Measurements from ENCODE around the gene DAGLB. TPM values are rescaled to one million over a fixed set of nuclear protein-coding genes. Genes with fewer than 3 reads are reported as not detected.

The DAGLB gene
- total and polyA plus RNA-seq, 2 of the 4 experiments (the other 2 are of a cell fraction) = 23.4 to 33.5 TPM

GRCh38 chr7:6394114-6394513, 53.6 kb downstream of the DAGLB start:
- no peak overlapping the region for H2AFZ ChIP-seq (replicated peaks; ENCODE audit: low read length, poor library complexity)
- no peak overlapping the region for H2BK15ac ChIP-seq (ENCODE audit: low read depth, low read length)
- H3K36me3 ChIP-seq (ENCODE audit: control insufficient read depth, insufficient read depth, low read length) = peaks cover 37% of the 10 kb centered on the region
- H4K91ac ChIP-seq (ENCODE audit: insufficient read depth, low read depth, low read length) = no peak overlapping the region
- H3K14ac ChIP-seq (replicated peaks; ENCODE audit: low read depth, low read length) = no peak overlapping the region
- in situ Hi-C loops (cut with MboI; ENCODE audit: low sequenced_read_pairs) = no loop called here
- no peak overlapping the region for H3K27ac ChIP-seq (ENCODE audit: insufficient read depth, low read length)
- dilution Hi-C loops (cut with HindIII; ENCODE audit: low sequenced_read_pairs, unreplicated experiment) = no loop called here
- no peak overlapping the region for H3K18ac ChIP-seq (ENCODE audit: low read depth, low read length)
- H3K4me1 ChIP-seq (ENCODE audit: control insufficient read depth, insufficient read depth, low read length) = peaks cover 16% of the 10 kb centered on the region
- H2BK120ac ChIP-seq (ENCODE audit: low read depth, low read length) = no peak overlapping the region
- WGBS, 2 experiments (ENCODE audit: extremely low coverage in 2 of 2, insufficient read length in 1 of 2) = 100% methylated on average over 2 of the region's 6 CpGs; no CpG with 5 or more reads in 1 of the 2 experiments
- H4K5ac ChIP-seq (ENCODE audit: low read depth, low read length) = no peak overlapping the region
- no peak overlapping the region for H2BK5ac ChIP-seq (ENCODE audit: low read depth, low read length, poor library complexity, severe bottlenecking)
- H3K4me2 ChIP-seq (ENCODE audit: low read depth, low read length) = no peak overlapping the region
- no peak overlapping the region for H3K23ac ChIP-seq (ENCODE audit: low read depth, low read length)
- no peak overlapping the region for H3K4ac ChIP-seq (ENCODE audit: low read depth, low read length)
- H3K56ac ChIP-seq (ENCODE audit: extremely low read depth, insufficient read depth, low read length) = no peak overlapping the region
- H2BK20ac ChIP-seq (ENCODE audit: low read depth, low read length) = no peak overlapping the region
- H3K9me3 ChIP-seq (ENCODE audit: control insufficient read depth, insufficient read depth, low read length) = no peaks in the 10 kb centered on the region
- no peak overlapping the region for H2AK5ac ChIP-seq (ENCODE audit: low read depth, low read length)
- H3K4me3 ChIP-seq (ENCODE audit: insufficient read depth, low read depth, low read length) = no peak overlapping the region
- ATAC-seq (ENCODE audit: low read depth) (no peak), DNase-seq (no peak)
- no peak overlapping the region for H4K8ac ChIP-seq (ENCODE audit: low read depth in 2 of 2, low read length in 2 of 2)
- intact Hi-C loops (cut with micrococcal nuclease) = no loop called here
- H3K79me1 ChIP-seq (ENCODE audit: low read depth in 1 of 2, low read length in 2 of 2) = peaks cover 4 to 72% of the 10 kb centered on the region in 2 experiments; a peak in 2 of 4 replicates
- no TSS peak for BruUV-seq (replicated peaks)
- H3K9ac ChIP-seq (ENCODE audit: low read depth, low read length) = no peak overlapping the region
- H4K20me1 ChIP-seq (ENCODE audit: insufficient read depth, low read length) = peaks cover 92% of the 10 kb centered on the region
- no peak for TF ChIP-seq NFE2L2 (IDR thresholded peaks at IDR 0.05; ENCODE audit: low read depth, low read length)
- TF ChIP-seq CEBPB (IDR thresholded peaks at IDR 0.05; ENCODE audit: low read depth, low read length) = peak; percentile 63
- CTCF ChIA-PET = interaction anchor here (0.5 kb wide), 1 partner anchor 18 kb away, joined by 3 read pairs; no protein-coding TSS in a partner anchor
- peaks cover 31% of the 10 kb centered on the region for H3K9me1 ChIP-seq (ENCODE audit: insufficient read depth, low read length)
- no peak overlapping the region for H2AK9ac ChIP-seq (replicated peaks; ENCODE audit: low read depth, low read length, poor library complexity)
- no peaks in the 10 kb centered on the region for H3K27me3 ChIP-seq (ENCODE audit: control insufficient read depth, insufficient read depth, low read length)
- POLR2A ChIA-PET (ENCODE audit: unreplicated experiment) = no interaction called here

All from IMR-90 (cell line).